Endothelial cell of umbilical vein (primary cell): ENCODE measurements around the gene MYRIP.

Source experiments
- POLR2AphosphoS5 ChIP-seq: IDR thresholded peaks from 2 replicates; pipeline ENCODE4 v1.6.1; 2012; ENCODE audit warnings: low read depth, mild to moderate bottlenecking, control low read depth, low read length, moderate library complexity; ENCODE audit not compliant: insufficient read depth
- TF ChIP-seq, protein P1 (sequence below), 2 donors: IDR thresholded peaks; 1 replicate in 1 of 2; 2 replicates in 1 of 2; pipeline ENCODE4 v1.5.1; 2011; ENCODE audit warnings: low read length in 2 of 2, mild to moderate bottlenecking in 2 of 2, moderate library complexity in 2 of 2, control low read depth in 1 of 2, inconsistent platforms in 1 of 2, low read depth in 1 of 2; ENCODE audit not compliant: insufficient read depth in 1 of 2; ENCODE audit errors: extremely low read depth in 1 of 2

- no peak for TF ChIP-seq POLR2AphosphoS5
- TF ChIP-seq, protein P1, sequence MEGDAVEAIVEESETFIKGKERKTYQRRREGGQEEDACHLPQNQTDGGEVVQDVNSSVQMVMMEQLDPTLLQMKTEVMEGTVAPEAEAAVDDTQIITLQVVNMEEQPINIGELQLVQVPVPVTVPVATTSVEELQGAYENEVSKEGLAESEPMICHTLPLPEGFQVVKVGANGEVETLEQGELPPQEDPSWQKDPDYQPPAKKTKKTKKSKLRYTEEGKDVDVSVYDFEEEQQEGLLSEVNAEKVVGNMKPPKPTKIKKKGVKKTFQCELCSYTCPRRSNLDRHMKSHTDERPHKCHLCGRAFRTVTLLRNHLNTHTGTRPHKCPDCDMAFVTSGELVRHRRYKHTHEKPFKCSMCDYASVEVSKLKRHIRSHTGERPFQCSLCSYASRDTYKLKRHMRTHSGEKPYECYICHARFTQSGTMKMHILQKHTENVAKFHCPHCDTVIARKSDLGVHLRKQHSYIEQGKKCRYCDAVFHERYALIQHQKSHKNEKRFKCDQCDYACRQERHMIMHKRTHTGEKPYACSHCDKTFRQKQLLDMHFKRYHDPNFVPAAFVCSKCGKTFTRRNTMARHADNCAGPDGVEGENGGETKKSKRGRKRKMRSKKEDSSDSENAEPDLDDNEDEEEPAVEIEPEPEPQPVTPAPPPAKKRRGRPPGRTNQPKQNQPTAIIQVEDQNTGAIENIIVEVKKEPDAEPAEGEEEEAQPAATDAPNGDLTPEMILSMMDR (IDR thresholded peaks at IDR 0.05; ENCODE audit: extremely low read depth in 1 of 2, insufficient read depth in 1 of 2, low read depth in 1 of 2, low read length in 2 of 2): no peak
Measured at GRCh38 chr3:40021338-40021737, 211.9 kb downstream of the MYRIP start.
